GM21390 (cell line): ENCODE data around the gene LRP2BP.
"Not testable (repeated sequence)": the region's sequence is repeated elsewhere in the genome, so short reads cannot be mapped to it uniquely, and the experiment has no call there.

ENCODE experiments used
- ATAC-seq: cut with Tn5 transposase; IDR thresholded peaks from one replicate; pipeline ENCODE4 v1.9.1; 2021; ENCODE audit not compliant: unreplicated experiment

LRP2BP gene

GRCh38 chr4:185362570-185362969 lies 33.2 kb downstream of the LRP2BP start:
- ATAC-seq = not testable (repeated sequence)

DNA sequence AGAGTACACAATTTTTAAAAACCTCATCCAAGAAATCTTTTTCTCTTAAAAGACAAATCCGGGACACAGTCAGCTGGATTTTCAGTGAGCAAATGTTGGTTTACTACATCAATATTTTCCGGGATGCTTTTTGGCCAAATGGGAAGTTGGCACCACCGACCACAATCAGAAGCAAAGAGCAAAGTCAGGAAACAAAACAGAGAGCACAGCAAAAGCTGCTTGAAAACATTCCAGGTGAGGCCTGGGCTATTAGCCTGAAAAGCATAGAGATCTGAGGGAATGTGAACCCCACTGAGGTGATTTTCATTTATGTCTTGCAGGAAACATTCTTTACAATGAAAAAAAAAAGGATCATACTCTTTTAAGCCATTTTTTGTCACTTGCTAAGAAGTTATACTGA lies 33.9 kb downstream of the LRP2BP start:
- no peak for ATAC-seq

- ATAC-seq = no peak
These were observed 35.8 kb downstream of the LRP2BP start for GRCh38 chr4:185359767-185360446.

DNA sequence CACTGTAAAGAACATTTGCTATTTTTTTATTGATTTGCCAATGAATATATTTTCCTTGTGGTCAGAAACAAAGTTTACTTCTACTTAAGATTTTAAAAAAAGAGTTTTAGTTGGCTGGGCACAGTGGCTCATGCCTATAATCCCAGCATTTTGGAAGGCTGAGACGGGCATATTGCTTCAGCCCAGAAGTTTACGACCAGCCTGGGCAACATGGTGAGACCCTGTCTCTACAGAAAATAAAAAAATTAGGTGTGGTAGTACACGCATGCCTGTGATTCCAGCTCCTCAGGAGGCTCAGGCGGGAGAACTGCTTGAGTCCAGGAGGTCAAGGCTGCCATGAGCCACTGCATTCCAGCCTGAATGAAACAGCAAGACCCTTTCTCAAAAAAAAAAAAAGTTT lies 36.8 kb downstream of the LRP2BP start:
- ATAC-seq = no peak

- no peak for ATAC-seq
These were observed 37.2 kb downstream of the LRP2BP start for GRCh38 chr4:185358514-185358913.

DNA sequence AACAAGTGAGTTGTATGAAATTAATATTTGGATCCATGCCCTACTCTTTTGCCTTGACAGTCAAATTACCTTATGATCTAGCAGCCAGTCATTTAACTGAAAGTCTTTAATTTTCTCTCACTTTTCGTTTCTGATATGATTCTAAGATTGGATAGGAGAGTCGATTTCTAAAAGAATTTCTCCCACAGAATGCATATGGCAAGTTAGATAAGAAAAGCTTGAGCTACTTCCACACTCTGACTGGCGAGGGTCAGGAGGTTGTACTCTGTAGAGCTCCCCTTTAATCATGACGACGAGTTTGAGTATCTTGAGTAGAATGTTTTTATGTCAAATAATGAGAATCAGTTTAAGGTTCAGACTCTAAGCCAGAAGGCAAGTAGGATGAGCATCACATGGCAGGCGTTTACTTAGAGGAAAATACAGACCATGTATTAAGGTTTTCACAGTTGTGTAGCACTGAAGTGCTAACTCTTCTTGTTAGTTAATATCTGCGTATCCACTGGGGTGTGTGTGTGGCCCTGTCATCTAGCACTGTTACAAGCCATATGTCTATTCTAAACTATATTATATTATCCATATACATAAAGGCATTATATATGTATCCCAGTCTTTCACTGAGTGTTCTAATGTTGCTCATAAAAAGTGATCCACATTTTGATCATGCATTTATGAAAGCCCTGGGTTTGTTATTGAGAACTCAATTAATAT lies 37.8 kb downstream of the LRP2BP start:
- no peak for ATAC-seq

DNA sequence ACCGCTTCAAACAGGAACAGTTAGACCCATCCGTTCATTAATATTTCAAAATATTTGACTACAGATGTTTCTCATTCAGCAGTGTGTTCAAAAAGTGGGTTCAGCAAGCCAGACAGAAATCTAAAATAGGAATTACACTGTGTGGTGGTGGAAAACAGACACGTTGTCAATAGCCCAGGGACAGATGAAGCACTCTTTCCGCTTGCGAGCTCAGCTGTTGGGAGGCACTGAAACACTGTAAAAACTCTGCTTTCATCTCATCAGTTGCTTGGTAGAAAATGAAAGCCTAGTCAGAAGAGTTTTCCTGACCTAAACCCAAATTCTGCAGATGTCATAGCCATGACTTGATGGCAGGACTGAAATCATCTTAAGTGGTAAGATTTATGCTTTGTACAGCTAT lies 38.5 kb downstream of the LRP2BP start:
- ATAC-seq = no peak

- peak; percentile 47 for ATAC-seq
These were observed 43.0 kb downstream of the LRP2BP start for GRCh38 chr4:185352741-185353140.

- ATAC-seq = no peak
These were observed 43.5 kb downstream of the LRP2BP start for GRCh38 chr4:185352202-185352601.

DNA sequence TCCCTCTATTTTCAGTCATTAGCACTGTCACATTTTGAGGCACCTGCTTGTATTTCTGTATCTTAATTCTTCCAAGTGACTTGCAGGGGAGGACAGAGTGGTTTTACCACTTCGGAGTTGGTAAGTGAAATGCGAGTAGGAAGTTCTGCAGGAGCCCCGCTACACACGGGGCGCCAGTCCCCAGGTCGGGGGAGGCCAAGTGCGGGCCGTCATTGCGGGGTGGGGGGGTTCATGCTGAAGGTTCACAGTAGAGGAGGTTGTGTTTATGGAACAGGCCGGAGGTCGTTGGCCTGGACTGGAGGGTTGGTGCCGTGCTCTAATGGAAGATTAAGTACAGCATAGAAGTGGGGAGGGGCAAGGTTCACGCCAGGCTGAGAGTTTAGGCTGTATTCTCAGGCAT lies 44.0 kb downstream of the LRP2BP start:
- ATAC-seq = no peak

GRCh38 chr4:185346975-185347601 lies 48.6 kb downstream of the LRP2BP start:
- ATAC-seq = no peak

- ATAC-seq = peak; percentile 63
These were observed 50.8 kb downstream of the LRP2BP start for GRCh38 chr4:185344743-185345538.

GRCh38 chr4:185343726-185344581 lies 51.8 kb downstream of the LRP2BP start:
- ATAC-seq = peak; percentile 36

GRCh38 chr4:185341841-185342240 lies 53.9 kb downstream of the LRP2BP start:
- peak; percentile 45 for ATAC-seq

DNA sequence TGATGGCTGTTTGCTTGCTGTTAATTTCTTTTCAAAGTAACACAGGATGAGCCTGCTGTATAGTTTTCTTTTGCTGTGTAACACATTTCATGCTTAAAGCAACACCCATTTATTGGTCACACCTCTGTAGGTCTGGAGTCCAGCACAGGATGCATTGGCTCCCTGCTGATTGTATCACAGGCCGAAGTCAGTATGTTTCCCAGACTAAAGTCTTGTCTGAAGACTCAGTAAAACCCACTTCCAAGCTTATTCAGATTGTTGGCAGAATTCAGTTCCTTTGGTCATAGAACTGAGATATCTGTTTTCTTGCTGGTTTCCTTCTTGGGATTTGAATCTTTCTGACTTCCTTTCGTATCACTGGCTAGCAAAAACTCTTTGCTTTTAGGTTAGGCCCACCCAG lies 54.3 kb downstream of the LRP2BP start:
- ATAC-seq = no peak

- ATAC-seq = no peak
These were observed 55.8 kb downstream of the LRP2BP start for GRCh38 chr4:185339941-185340340.

DNA sequence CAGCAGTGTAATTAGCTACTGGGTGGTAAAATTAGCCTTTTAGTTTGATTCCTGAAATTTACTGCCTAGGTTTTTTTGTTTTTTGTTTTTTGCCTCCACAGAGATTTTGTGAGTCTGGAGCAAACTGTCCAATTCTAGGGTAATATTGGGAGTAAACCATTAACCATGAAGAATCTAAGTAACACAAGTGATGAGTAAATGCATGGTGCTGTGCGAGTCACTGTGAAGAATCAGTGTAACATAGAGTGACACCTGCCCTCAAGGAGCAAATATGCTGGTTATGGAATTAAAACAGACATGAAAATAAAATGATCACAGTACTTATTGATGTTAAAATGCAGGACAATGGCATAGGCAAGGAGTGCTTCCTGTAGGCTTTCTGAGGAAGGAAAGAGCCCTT lies 60.1 kb downstream of the LRP2BP start:
- no peak for ATAC-seq

GRCh38 chr4:185334326-185334725 lies 61.4 kb downstream of the LRP2BP start:
- ATAC-seq = no peak

DNA sequence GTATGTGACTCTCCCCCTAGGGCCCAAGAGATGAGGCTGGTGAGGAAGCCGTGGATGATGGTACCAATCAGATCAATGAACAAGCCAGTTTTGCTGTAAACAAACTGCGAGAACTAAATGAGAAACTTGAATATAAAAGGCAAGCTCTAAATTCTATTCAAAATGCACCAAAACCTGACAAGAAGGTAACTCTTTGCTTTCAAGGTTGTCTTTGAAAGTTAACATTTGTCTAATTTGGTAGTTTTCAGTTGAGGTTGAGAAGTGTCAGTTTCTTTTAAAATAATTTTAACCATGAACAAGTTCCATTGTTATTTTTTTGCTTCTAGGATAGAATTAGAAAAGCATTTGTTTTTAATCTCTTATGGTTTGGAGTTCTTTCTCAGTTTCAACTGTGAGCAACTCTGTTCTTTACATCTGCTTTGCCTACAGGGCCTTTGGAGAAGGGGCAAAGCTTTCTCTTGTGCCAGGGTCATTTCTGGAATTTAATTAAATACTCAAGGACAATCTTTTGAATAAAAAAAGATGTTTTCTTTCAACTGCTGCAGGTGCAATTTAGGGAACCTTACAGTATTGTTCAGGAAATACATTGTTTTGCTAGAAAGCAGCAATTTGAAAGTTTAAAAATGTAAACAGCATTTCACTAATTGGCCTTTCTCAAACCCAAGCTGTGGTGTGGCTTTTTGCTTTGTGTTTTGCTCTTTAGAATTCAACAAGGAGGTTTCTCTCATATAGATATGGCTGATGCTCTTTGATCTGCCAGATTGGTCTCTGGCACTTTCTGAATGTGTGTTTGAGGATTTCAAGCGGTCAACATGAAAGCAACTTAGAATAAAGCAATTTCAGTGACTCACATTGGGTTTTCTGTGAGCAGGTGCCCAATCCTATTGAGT lies 62.9 kb downstream of the LRP2BP start:
- ATAC-seq = peak; percentile 82
